Activated CD8-positive, alpha-beta memory T cell treated with anti-CD3 and anti-CD28 coated beads, Interleukin-2, amount 10 ng/mL, durations not matched to agents 7 days and 5 days (primary cell): ENCODE measurements around the gene TBX18. TPM values are rescaled to one million over a fixed set of nuclear protein-coding genes. Genes with fewer than 3 reads are reported as not detected.

ENCODE experiments used
- ATAC-seq: fragments of 150-1000 bp; cut with Tn5 transposase; one replicate; pipeline ENCODE4 v1.10.0; 2021; ENCODE audit warnings: moderate library complexity
- CTCF ChIA-PET: fragments of 350-600 bp; sonication (Branson Sonifier 250); formaldehyde crosslinking; loops from one replicate; lab custom pipeline; 2021; ENCODE audit warnings: antibody characterized with exemption; lab: Charles Lee
- DNase-seq: peaks from one replicate; pipeline ENCODE4 v3.0.0-alpha.2; 2020
- H3K27ac Mint-ChIP-seq: one replicate; pipeline ENCODE4 v1.8.0; 2021; ENCODE audit warnings: mild to moderate bottlenecking, mixed read lengths
- H3K27me3 Mint-ChIP-seq: one replicate; pipeline ENCODE4 v1.8.0; 2021; ENCODE audit warnings: mixed read lengths
- H3K36me3 Mint-ChIP-seq: one replicate; pipeline ENCODE4 v1.8.0; 2021; ENCODE audit warnings: mild to moderate bottlenecking, mixed read lengths
- H3K4me1 Mint-ChIP-seq: one replicate; pipeline ENCODE4 v1.8.0; 2021; ENCODE audit warnings: mixed read lengths
- H3K4me3 Mint-ChIP-seq: one replicate; pipeline ENCODE4 v1.8.0; 2021; ENCODE audit warnings: mild to moderate bottlenecking, moderate library complexity, mixed read lengths
- H3K9me3 Mint-ChIP-seq: one replicate; pipeline ENCODE4 v1.8.0; 2022; ENCODE audit warnings: low read depth, mixed read lengths
- total RNA-seq, 2 experiments: library from RNA; stranded (reverse); gene quantifications; one replicate each; pipeline ENCODE4 v1.2.3, GENCODE V29; 2021

Gene TBX18
- total RNA-seq, 2 experiments from 2014 or later, result not detected

DNA sequence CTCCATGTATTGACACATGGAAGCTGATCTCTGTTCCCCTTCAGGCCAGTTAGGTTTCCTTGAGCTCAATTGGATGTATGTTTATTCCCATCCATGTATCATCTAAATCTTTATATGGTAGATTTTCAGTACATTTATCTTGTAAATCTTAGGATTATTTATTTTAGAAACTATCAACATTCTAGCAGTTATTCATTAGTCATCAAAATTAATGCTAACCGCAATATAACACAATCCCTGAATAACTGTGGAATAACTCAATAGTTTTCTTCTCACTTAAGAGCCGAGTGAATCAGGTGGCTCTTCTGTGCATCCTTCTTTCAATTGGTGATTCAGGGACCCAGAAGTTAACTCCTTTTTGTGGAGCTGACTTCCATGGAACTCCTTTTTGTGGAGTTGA is 15.5 kb upstream of the TBX18 start:
- peaks cover 21% of the 10 kb centered on the region for H3K27me3 Mint-ChIP-seq
- no peak overlapping the region for H3K4me3 Mint-ChIP-seq
- H3K36me3 Mint-ChIP-seq, result no peaks in the 10 kb centered on the region
- ATAC-seq (no peak), DNase-seq (no peak)
- H3K27ac Mint-ChIP-seq, result no peak overlapping the region
- no peaks in the 10 kb centered on the region for H3K4me1 Mint-ChIP-seq
- CTCF ChIA-PET, result no interaction called here
- no peaks in the 10 kb centered on the region for H3K9me3 Mint-ChIP-seq

DNA sequence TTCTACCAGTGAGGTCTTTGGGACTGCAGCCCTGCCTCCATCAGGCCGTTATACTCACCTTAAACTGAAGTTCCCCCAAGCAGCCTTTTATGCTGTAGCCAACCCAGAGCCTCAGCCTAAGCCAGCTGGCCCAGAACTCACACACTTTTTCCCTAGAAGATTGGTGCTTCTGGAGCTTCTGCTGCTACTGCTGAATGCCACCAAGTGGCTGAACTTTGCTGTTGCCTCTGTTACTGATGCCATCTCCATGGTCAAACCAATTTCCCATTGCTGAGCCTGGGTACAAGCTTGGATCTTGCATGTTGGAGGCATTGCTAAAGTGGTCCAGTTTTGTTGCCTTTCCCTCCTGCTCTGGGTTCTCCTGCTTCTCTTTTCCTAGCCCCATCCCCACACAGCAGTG is 15.0 kb upstream of the TBX18 start:
- H3K27ac Mint-ChIP-seq, result no peak overlapping the region
- no peak overlapping the region for H3K4me3 Mint-ChIP-seq
- DNase-seq (no peak), ATAC-seq (no peak)
- no peaks in the 10 kb centered on the region for H3K36me3 Mint-ChIP-seq
- H3K27me3 Mint-ChIP-seq, result peaks cover 24% of the 10 kb centered on the region
- H3K4me1 Mint-ChIP-seq, result no peaks in the 10 kb centered on the region
- no peaks in the 10 kb centered on the region for H3K9me3 Mint-ChIP-seq
- CTCF ChIA-PET, result no interaction called here

DNA sequence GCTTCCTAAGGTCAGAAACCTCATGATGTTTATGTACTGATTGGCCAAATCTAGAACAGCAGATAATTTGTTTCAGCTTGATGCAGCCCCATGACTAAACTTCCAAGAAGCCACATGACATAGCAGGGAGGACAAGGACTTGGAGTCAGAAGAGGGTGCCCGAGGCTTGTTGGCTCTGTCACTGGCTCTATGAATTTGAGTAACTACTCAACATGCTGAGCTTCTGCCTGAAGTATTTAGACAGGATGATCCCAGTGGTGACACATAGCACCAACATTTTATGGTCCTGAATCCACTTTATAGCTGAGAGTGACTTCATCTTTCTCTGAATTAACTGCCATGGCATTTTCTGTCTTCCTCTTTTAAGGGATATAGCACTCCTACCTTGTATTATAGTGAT is 13.5 kb upstream of the TBX18 start:
- Mint-ChIP-seq H3K27me3 (peaks cover 38% of the 10 kb centered on the region), H3K36me3 (peaks cover 2% of the 10 kb centered on the region), H3K4me1 (no peaks in the 10 kb centered on the region), H3K4me3 (no peak overlapping the region), H3K27ac (no peak overlapping the region), H3K9me3 (no peaks in the 10 kb centered on the region)
- ATAC-seq, result no peak
- CTCF ChIA-PET, result no interaction called here
- no peak for DNase-seq

DNA sequence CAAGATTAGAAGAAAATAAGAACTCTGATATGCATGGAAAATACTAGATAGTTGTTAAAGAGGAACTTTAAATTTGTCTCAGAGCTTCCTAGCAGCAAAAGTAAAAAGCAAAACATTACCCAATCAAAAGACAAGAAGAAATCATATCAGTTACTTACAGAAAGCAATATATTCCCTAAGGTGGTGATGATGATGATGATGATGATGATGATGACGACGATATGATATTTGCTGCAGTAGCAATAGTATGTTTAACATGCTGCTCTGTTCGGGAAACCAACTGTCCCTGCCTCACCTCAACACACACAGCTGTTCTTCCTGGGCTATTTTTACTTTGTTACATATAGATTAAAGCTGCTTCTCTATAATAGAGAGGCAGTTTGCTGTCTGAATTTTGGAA is 12.0 kb upstream of the TBX18 start:
- ATAC-seq (no peak), DNase-seq (no peak)
- Mint-ChIP-seq H3K27ac (no peak overlapping the region), H3K36me3 (peaks cover 3% of the 10 kb centered on the region), H3K4me3 (no peak overlapping the region), H3K9me3 (no peaks in the 10 kb centered on the region), H3K4me1 (no peaks in the 10 kb centered on the region), H3K27me3 (peaks cover 51% of the 10 kb centered on the region)
- CTCF ChIA-PET, result no interaction called here

DNA sequence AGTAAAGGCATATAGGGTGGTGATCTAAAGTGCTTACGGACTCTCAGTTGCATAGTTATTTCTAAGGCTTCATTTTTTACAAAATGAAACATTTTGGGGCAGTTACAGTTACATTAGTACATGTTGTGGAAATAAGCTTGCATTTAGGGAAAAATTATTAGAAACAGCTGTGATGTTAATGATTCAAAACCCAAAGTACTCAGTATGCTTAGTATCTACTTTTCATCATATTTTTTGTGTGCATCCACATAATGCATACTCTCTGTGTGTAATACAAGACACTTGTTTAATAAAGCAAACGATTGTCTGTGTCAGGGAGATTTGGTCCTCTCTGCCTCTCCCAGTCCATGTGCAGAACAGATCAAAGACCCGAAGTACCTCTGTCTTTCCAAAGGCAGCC is 11.4 kb upstream of the TBX18 start:
- CTCF ChIA-PET, result no interaction called here
- Mint-ChIP-seq H3K4me1 (no peaks in the 10 kb centered on the region), H3K27ac (no peak overlapping the region), H3K9me3 (no peaks in the 10 kb centered on the region), H3K4me3 (no peak overlapping the region), H3K27me3 (peaks cover 57% of the 10 kb centered on the region), H3K36me3 (peaks cover 3% of the 10 kb centered on the region)
- no peak for ATAC-seq
- DNase-seq, result no peak

DNA sequence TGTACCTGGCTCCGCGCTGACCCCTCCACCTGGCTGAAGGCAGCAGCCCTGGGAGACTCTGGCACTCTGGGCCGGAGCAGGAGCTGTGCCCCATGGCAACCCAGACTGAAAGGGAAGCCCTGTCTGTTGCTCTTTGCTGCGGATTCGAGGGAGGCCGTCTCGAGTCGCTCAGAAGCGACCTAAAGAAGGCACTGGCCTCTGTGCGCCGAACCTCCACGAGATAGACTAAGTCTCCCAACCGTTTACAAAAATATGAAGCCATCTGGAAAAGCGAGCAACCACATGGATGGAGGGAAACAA is 10.5 kb upstream of the TBX18 start:
- CTCF ChIA-PET, result no interaction called here
- no peak for ATAC-seq

DNA sequence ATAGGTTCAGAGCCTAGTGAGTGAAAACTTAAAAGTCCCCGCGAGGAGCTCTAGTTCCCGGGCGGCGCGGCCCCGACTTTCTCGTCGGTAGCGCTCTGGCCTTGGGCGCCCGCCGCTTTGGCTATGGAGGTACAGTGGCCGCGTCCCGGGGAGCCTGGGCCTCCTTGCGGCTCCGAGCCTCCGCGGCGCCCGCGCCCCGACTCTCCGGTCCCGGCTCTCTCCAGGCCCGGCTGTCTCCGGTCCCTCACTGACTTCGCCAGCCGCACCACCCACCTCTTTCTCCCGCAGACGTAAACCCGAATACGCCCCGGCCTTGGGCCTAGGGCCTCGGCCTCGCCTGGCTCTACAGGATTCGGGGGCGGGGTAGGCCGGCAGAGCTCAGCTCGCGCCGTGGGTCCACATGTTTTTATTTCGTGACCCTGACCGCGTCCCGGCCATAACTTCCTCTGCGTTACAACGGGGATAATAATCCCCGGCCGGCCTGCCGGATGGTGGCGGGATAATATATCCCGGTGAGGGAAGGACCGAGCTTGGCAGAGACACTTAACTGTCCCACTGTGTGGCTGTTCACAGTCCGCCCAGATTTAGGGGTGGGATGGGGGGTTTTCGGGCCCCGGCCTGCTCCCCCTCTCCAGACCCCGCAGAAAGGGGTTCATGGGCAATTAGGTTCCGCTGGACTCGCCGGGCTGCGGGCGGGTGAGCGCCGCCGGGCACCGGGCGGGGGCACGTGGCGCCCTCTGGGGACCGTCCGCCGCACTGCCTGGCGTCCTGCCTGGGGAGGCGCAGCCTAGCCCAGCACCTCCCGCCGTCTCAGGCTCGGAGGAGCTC is 10.0 kb upstream of the TBX18 start:
- H3K4me1 Mint-ChIP-seq, result no peaks in the 10 kb centered on the region
- H3K27me3 Mint-ChIP-seq, result peaks cover 65% of the 10 kb centered on the region
- ATAC-seq (peak; percentile 20), DNase-seq (no peak)
- H3K9me3 Mint-ChIP-seq, result no peaks in the 10 kb centered on the region
- no peak overlapping the region for H3K4me3 Mint-ChIP-seq
- CTCF ChIA-PET, result interaction anchor here (0.9 kb wide), 1 partner anchor 346 kb away, joined by 3 read pairs; no protein-coding TSS in a partner anchor
- peaks cover 3% of the 10 kb centered on the region for H3K36me3 Mint-ChIP-seq
- H3K27ac Mint-ChIP-seq, result no peak overlapping the region

More for the DNA sequence above, 10.5 kb upstream of the TBX18 start:
- Mint-ChIP-seq H3K4me3 (no peak overlapping the region), H3K4me1 (no peaks in the 10 kb centered on the region), H3K36me3 (peaks cover 3% of the 10 kb centered on the region), H3K27ac (no peak overlapping the region), H3K9me3 (no peaks in the 10 kb centered on the region), H3K27me3 (peaks cover 61% of the 10 kb centered on the region)
- no peak for DNase-seq

DNA sequence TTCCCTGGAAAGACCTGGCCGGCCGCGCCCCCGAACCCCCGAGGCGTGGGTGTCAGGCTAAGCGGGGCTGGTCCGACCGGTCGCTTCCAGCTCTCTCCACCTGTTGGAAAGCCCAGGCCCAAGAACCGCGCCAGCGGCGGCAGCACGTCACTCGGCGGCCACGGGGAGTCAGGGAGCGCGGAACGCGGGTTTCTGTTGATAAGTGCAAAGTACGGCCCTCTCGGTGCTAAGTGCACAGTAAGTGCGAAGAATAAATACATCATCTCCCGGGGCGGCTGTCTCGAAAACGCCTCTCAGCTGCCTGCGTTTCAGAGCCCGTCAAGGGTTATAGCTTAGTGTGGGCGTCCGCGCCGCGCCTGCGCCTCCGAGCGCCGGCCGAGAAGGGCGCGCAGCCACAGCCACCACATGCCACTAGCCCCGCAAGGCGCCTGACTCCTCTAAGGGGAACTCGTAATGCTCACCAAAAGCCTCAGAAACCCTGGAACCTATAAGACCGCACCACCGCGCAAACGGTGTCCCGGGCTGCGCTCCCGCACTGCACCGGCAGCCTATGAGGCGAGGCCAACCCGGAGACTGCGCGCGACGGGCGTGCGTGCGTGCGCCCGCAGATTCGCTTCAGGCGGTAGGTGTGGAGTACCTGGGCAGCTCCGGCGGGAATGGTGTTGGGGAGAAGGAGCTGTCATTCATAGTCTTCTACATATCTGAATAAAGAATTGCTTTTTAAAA is 9.2 kb upstream of the TBX18 start:
- H3K4me1 Mint-ChIP-seq, result no peaks in the 10 kb centered on the region
- peaks cover 3% of the 10 kb centered on the region for H3K36me3 Mint-ChIP-seq
- CTCF ChIA-PET, result interaction anchor here (0.9 kb wide), 1 partner anchor 345 kb away, joined by 3 read pairs; no protein-coding TSS in a partner anchor
- H3K9me3 Mint-ChIP-seq, result no peaks in the 10 kb centered on the region
- peaks cover 71% of the 10 kb centered on the region for H3K27me3 Mint-ChIP-seq
- peak overlapping the region; percentile 32 for H3K27ac Mint-ChIP-seq
- no peak overlapping the region for H3K4me3 Mint-ChIP-seq
- no peak for ATAC-seq
- no peak for DNase-seq

DNA sequence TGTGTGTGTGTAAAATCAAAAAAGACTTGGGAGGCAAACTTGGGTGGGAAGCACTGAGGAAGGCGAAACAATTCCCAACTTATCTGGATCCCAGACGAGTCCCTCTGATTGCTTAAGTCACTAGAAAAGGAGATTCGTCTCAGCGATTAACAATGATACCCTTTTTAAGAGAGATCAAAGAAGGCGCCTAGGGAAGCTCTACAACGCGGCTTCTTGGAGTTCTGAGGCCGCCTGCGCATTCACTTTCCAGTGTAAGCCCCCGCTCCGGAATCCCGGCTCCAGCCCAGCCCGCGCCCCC is 8.7 kb upstream of the TBX18 start:
- ATAC-seq (no peak), DNase-seq (no peak)
- Mint-ChIP-seq H3K9me3 (no peaks in the 10 kb centered on the region), H3K36me3 (peaks cover 3% of the 10 kb centered on the region), H3K4me3 (no peak overlapping the region), H3K27ac (peak overlapping the region; percentile 54), H3K4me1 (no peaks in the 10 kb centered on the region), H3K27me3 (peaks cover 76% of the 10 kb centered on the region)
- CTCF ChIA-PET, result no interaction called here

DNA sequence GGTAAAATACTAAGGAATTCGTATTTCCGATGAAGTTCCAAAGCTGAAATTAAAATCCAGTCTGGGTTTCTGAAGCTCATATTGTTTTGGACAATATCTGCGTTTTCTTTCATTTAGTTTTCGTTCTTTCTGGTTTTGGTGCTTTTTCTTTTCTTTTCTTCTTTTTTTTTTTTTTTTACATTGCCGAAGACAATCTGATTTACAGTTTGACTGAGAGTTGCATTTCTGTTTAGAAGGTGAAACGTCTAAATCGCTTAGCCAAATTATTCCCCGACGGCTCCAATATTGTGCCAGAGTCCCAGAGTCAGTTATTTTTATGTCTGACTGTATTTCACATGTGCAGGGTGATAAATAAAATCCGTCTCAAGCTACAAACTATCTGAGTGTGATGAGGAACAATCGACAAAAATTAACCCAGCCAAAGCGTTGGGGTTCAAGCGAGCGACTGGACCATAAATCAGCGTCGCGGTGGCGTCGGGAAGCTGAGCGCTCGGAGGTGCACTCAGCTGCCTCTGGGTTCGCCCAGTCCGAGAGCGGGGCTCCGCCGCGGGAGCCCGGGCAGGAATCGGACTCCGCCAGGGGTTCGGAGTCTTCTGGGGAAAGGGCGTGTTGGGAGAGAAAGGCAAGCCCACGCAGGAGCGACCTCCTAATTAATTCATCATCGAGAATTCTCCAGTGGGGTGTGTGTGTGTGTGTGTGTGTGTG is 8.2 kb upstream of the TBX18 start:
- H3K27me3 Mint-ChIP-seq, result peaks cover 81% of the 10 kb centered on the region

DNA sequence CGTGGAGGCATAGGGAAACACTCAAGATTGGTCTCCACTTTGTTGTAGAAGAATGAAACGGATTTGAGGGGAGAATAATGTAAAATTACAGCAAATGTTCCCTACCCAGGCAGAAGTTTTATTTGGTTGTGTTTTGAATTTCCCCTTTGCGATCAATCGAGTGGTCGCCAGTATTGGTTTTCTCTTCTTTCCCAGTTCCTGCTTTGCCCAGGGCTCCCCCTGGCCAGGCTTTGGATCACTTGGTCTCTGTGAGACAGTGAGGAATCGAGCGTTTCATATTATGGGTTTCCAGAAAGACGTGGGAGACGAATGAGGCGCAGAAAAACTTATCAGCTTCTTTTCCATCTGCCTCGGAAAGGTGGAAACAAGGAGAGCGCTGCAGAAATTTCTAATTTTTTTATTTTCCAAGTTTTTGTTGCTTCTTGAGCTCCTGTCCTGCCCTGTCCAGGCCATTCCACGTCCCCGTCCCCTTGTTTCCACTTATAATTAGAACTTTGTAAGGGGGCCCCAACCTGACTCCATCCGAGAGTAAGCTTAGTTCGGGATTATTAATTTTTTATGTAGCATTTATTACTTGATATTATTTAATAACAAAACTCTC is 7.5 kb upstream of the TBX18 start:
- CTCF ChIA-PET, result no interaction called here
- Mint-ChIP-seq H3K36me3 (peaks cover 3% of the 10 kb centered on the region), H3K27ac (peak overlapping the region; percentile 61), H3K9me3 (no peaks in the 10 kb centered on the region), H3K27me3 (peaks cover 86% of the 10 kb centered on the region), H3K4me1 (no peaks in the 10 kb centered on the region), H3K4me3 (no peak overlapping the region)
- no peak for DNase-seq
- no peak for ATAC-seq

More for the DNA sequence above, 8.2 kb upstream of the TBX18 start:
- H3K9me3 Mint-ChIP-seq, result no peaks in the 10 kb centered on the region
- peak overlapping the region; percentile 54 for H3K27ac Mint-ChIP-seq
- DNase-seq (no peak), ATAC-seq (no peak)
- CTCF ChIA-PET, result no interaction called here
- H3K4me1 Mint-ChIP-seq, result no peaks in the 10 kb centered on the region
- H3K36me3 Mint-ChIP-seq, result peaks cover 3% of the 10 kb centered on the region
- no peak overlapping the region for H3K4me3 Mint-ChIP-seq

DNA sequence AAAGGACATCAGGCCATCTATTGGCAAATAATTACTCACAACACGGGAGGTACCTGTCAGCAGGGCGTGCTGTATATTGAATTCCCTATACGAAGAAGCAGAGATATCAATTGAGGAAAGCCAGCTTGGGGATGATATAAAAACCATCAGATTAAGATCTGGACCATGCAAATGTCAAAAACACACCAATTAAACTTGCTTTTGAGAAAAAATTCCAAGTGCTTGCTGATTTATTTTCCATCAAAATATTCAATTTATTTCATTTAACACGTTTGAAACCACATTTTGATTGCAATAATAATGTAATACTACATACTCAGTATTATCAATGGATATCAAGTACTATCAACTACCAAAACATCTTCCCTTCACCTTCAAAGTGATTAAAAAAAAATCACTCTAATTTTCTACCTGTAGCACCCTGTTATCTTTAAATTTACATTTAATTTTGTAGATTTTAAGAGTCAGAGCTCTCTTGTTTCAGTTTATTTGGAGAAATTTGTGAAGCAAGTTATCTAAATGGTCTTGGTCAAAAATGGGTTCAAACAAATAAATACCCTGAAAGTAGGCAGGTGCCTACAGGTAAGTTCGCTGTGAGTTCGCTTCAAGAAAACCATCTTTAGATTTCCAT is 6.8 kb upstream of the TBX18 start:
- no peak overlapping the region for H3K4me3 Mint-ChIP-seq
- CTCF ChIA-PET, result no interaction called here
- peaks cover 86% of the 10 kb centered on the region for H3K27me3 Mint-ChIP-seq
- ATAC-seq (no peak), DNase-seq (no peak)
- H3K4me1 Mint-ChIP-seq, result no peaks in the 10 kb centered on the region
- H3K9me3 Mint-ChIP-seq, result no peaks in the 10 kb centered on the region
- H3K36me3 Mint-ChIP-seq, result peaks cover 3% of the 10 kb centered on the region
- H3K27ac Mint-ChIP-seq, result no peak overlapping the region

DNA sequence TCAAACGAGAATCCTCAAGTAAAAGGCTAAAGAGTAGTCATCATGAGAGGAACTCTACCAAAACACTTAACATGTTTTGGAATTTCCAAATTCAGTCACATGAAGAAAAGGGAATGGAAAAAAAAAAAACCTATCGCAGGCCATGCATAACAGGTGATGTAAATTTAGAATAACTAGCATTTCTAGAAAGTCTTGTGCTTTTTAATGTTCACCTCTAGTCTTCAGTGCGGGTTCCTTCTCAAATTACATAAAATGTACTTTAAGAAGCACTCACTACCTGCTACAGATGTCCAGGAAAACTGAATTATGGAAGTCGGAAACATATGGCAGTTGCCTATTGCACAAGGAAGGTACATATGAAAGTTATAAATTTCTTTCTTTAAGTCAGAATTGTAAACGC is 6.1 kb upstream of the TBX18 start:
- Mint-ChIP-seq H3K9me3 (peaks cover 2% of the 10 kb centered on the region), H3K4me1 (no peaks in the 10 kb centered on the region)

More for the DNA sequence above, 6.1 kb upstream of the TBX18 start:
- Mint-ChIP-seq H3K27me3 (peaks cover 84% of the 10 kb centered on the region), H3K27ac (no peak overlapping the region), H3K4me3 (no peak overlapping the region), H3K36me3 (peaks cover 3% of the 10 kb centered on the region)
- ATAC-seq (no peak), DNase-seq (no peak)
- CTCF ChIA-PET, result no interaction called here
